Immature natural killer cell (primary cell): Measurements from ENCODE around the gene DEXI. TPM values are rescaled to one million over a fixed set of nuclear protein-coding genes. Genes with fewer than 3 reads are reported as not detected.

Source experiments
- DNase-seq, 3 donors: peaks; one replicate each; pipeline ENCODE4 v3.0.0; 2022; ENCODE audit warnings: mixed read lengths in 1 of 3
- H3K27ac Mint-ChIP-seq, 6 donors: one replicate each; pipeline ENCODE4 v1.8.0; 2020; ENCODE audit warnings: mixed read lengths in 6 of 6, mild to moderate bottlenecking in 5 of 6, inconsistent platforms in 4 of 6, moderate library complexity in 3 of 6
- H3K27me3 Mint-ChIP-seq, 3 donors: one replicate each; pipeline ENCODE4 v1.8.0; 2020 to 2021; ENCODE audit warnings: low read depth in 3 of 3, mild to moderate bottlenecking in 3 of 3, mixed read lengths in 3 of 3, moderate library complexity in 3 of 3, inconsistent platforms in 1 of 3
- H3K36me3 Mint-ChIP-seq, 3 donors: one replicate each; pipeline ENCODE4 v1.8.0; 2020; ENCODE audit warnings: mixed read lengths in 3 of 3, inconsistent platforms in 2 of 3, mild to moderate bottlenecking in 2 of 3
- H3K4me1 Mint-ChIP-seq, 2 donors: one replicate each; pipeline ENCODE4 v1.8.0; 2020; ENCODE audit warnings: inconsistent platforms in 2 of 2, mild to moderate bottlenecking in 2 of 2, mixed read lengths in 2 of 2, moderate library complexity in 1 of 2
- H3K4me3 Mint-ChIP-seq, 5 donors: one replicate each; pipeline ENCODE4 v1.8.0; 2020; ENCODE audit warnings: mild to moderate bottlenecking in 5 of 5, mixed read lengths in 5 of 5, inconsistent platforms in 3 of 5, moderate library complexity in 3 of 5
- H3K9me3 Mint-ChIP-seq, 6 donors: one replicate each; pipeline ENCODE4 v1.8.0; 2020; ENCODE audit warnings: mild to moderate bottlenecking in 6 of 6, mixed read lengths in 6 of 6, inconsistent platforms in 4 of 6, moderate library complexity in 3 of 6
- polyA plus RNA-seq, 3 donors: library from polyadenylated mRNA; unstranded; fragments of 300-500 nt; fragmentation: Illumina TruSeq; gene quantifications; one replicate each; pipeline ENCODE4 v1.2.3, GENCODE V29; 2021

The DEXI gene
- polyA plus RNA-seq, 3 donors from 2014 or later = 35.2 to 49.8 (median 45.9) TPM

DNA sequence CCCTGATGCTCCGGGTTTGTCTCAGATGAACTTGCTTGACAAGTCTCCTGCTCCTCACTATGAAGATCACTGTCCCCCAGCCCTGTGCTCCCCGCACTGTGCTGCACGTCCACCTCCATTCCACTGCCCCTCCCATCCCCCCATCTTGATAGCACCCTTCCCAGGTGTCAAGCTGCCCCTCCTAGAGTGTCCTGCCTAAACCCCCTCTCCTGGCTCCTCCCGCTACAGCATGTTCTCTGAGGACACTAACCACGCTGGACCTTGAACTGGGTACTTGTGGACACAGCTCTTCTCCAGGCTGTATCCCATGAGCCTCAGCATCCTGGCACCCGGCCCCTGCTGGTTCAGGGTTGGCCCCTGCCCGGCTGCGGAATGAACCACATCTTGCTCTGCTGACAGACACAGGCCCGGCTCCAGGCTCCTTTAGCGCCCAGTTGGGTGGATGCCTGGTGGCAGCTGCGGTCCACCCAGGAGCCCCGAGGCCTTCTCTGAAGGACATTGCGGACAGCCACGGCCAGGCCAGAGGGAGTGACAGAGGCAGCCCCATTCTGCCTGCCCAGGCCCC, 18.5 kb downstream of the DEXI start:
- peaks cover 5 to 11% (median 7%) of the 10 kb centered on the region in 3 donors for H3K36me3 Mint-ChIP-seq
- DNase-seq = no peak
- H3K27me3 Mint-ChIP-seq = peaks cover 0 to 4% (median 0%) of the 10 kb centered on the region in 3 donors
- no peaks in the 10 kb centered on the region for H3K9me3 Mint-ChIP-seq
- H3K27ac Mint-ChIP-seq = no peak overlapping the region
- H3K4me3 Mint-ChIP-seq = no peak overlapping the region
- peaks cover 0 to 1% of the 10 kb centered on the region in 2 donors for H3K4me1 Mint-ChIP-seq

DNA sequence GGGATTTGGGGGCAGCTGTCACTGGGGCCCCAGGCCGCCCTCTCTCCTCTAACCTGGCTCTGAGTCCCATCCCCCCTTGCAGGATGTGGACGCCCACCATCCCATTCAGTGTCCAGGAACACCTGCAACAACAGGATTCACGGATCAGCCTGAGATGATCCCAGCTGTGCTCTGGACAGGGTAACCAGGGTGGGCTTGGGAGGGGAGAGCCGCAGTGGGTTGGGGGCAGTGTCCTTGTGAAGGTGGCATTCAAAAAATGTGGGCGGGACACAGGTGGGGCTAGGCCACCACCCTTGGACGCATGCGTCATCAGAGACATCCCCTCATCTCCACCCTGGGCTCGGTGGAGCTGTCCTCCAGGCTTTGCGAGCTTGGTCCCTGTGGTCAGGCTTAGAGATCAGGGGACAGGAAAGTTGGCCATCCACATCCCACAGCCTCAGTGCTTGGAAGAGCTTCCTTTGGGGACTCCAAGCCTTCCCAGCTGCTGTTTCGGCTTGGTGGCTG, 19.1 kb downstream of the DEXI start:
- no peak overlapping the region for H3K4me3 Mint-ChIP-seq
- no peak for DNase-seq
- peaks cover 0 to 4% (median 0%) of the 10 kb centered on the region in 3 donors for H3K27me3 Mint-ChIP-seq

GRCh38 chr16:10922328-10923145, 19.7 kb downstream of the DEXI start:
- Mint-ChIP-seq H3K9me3 (no peaks in the 10 kb centered on the region), H3K36me3 (peaks cover 0 to 7% (median 6%) of the 10 kb centered on the region in 3 donors), H3K4me1 (peaks cover 0 to 5% of the 10 kb centered on the region in 2 donors), H3K4me3 (no peak overlapping the region), H3K27me3 (peaks cover 0 to 4% (median 0%) of the 10 kb centered on the region in 3 donors), H3K27ac (peak overlapping the region in 1 of 6 donors; percentile 23)
- DNase-seq = no peak

More for the DNA sequence above, 19.1 kb downstream of the DEXI start:
- Mint-ChIP-seq H3K36me3 (peaks cover 5 to 11% (median 7%) of the 10 kb centered on the region in 3 donors), H3K27ac (no peak overlapping the region), H3K4me1 (peaks cover 0 to 5% of the 10 kb centered on the region in 2 donors), H3K9me3 (no peaks in the 10 kb centered on the region)

DNA sequence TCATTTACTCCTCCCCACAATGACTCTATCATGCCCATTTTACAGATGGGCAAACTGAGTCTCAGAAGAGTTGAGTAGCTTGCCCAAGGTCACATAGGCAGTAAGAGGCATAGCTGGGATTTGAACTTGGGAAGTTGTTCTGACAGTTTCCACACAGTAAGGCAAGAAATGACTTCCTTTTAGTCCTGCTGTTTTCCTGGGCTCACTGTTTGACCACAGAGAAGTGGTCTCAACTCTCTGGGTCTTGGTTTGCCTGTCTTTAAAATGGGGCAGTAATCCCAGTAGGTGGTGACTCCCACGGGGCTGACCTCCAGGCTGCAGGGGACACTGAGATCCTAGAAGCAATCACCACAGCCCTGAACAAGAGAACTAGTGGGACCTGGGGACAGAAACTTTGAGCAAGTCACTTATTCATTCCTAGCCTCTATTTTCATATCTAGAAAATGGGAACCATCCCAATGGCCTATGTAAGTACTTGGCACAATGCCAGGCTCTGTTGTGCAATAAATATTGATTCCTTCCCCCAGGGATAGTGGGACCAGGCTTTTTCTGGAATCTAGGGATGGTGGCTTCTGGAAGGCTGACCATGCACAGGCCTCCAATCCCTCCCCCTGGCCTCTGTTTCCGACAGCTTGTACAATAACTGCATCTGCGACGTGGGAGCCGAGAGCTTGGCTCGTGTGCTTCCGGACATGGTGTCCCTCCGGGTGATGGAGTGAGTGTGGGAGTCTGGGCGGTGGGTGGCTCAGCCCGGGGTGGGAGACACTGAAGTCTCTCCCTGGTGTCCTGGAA, 20.5 kb downstream of the DEXI start:
- H3K4me1 Mint-ChIP-seq = peaks cover 0 to 5% of the 10 kb centered on the region in 2 donors
- peak overlapping the region in 1 of 6 donors; percentile 23 for H3K27ac Mint-ChIP-seq
- no peak overlapping the region for H3K4me3 Mint-ChIP-seq
- H3K36me3 Mint-ChIP-seq = peaks cover 0 to 6% (median 3%) of the 10 kb centered on the region in 3 donors
- peaks cover 0 to 4% (median 0%) of the 10 kb centered on the region in 3 donors for H3K27me3 Mint-ChIP-seq
- no peak for DNase-seq
- no peaks in the 10 kb centered on the region for H3K9me3 Mint-ChIP-seq

DNA sequence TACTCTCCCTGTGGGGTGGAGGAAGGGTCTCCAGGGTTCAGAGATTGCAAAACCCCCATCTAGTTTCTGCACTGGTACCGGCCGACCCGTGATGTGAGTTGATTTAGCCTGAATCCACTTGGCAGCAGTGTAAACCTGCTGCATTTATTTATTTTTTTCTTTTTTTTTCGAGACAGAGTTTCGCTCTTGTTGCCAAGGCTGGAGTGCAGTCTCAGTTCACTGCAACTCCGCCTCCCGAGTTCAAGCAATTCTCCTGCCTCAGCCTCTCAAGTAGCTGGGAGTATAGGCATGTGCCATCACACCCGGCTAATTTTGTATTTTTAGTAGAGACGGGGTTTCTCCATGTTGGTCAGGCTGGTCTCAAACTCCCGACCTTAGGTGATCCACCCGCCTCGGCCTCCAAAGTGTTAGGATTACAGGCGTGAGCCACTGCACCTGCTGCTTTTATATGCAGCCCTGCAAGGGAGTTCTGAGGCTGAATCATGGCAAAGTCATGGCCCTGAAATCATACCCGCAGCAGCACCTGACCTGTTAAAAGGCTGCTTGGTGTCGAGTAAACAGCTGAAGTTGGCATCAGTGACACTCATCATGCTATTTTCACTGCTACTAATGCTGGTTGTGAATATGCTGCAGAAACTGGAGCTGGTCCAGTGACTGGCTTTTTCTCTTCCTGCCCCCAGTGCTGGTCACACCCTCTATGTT, 21.4 kb downstream of the DEXI start:
- Mint-ChIP-seq H3K4me1 (peaks cover 0 to 5% of the 10 kb centered on the region in 2 donors), H3K9me3 (no peaks in the 10 kb centered on the region), H3K36me3 (peaks cover 0 to 6% (median 3%) of the 10 kb centered on the region in 3 donors), H3K27me3 (peaks cover 0 to 4% (median 0%) of the 10 kb centered on the region in 3 donors), H3K4me3 (no peak overlapping the region), H3K27ac (no peak overlapping the region)
- no peak for DNase-seq

DNA sequence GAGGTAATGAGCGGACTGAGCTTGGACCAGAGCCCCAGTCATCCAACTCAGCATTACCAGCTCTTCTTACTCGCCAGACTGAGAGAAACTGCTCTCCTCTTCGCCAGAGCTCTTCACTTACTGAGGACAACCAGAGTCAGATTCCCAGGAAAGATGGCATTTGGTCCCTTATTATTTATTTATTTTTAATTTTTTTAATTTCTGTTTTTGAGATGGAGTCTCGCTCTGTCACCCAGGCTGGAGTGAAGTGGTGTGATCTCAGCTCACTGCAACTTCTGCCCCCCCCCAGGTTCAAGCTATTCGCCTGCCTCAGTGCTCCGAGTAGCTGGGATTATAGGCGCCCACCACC, 23.3 kb downstream of the DEXI start:
- Mint-ChIP-seq H3K36me3 (no peaks in the 10 kb centered on the region), H3K4me3 (no peak overlapping the region), H3K4me1 (peaks cover 0 to 5% of the 10 kb centered on the region in 2 donors), H3K27ac (no peak overlapping the region), H3K27me3 (peaks cover 0 to 4% (median 2%) of the 10 kb centered on the region in 3 donors), H3K9me3 (no peaks in the 10 kb centered on the region)
- no peak for DNase-seq

GRCh38 chr16:10918294-10919002, 23.8 kb downstream of the DEXI start:
- peaks cover 0 to 4% (median 2%) of the 10 kb centered on the region in 3 donors for H3K27me3 Mint-ChIP-seq
- no peaks in the 10 kb centered on the region for H3K36me3 Mint-ChIP-seq
- DNase-seq = peak; percentile 67 to 77 (median 69)
- no peaks in the 10 kb centered on the region for H3K9me3 Mint-ChIP-seq
- peaks cover 0 to 5% of the 10 kb centered on the region in 2 donors for H3K4me1 Mint-ChIP-seq
- no peak overlapping the region for H3K27ac Mint-ChIP-seq
- no peak overlapping the region for H3K4me3 Mint-ChIP-seq

- Mint-ChIP-seq H3K27ac (no peak overlapping the region), H3K4me3 (no peak overlapping the region)
These were observed 25.7 kb downstream of the DEXI start for GRCh38 chr16:10916534-10916933.

GRCh38 chr16:10911267-10911666, 31.0 kb downstream of the DEXI start:
- no peak for DNase-seq
- H3K27me3 Mint-ChIP-seq = peaks cover 0 to 2% (median 2%) of the 10 kb centered on the region in 3 donors
- H3K27ac Mint-ChIP-seq = no peak overlapping the region
- H3K4me3 Mint-ChIP-seq = no peak overlapping the region
- peaks cover 0 to 5% (median 5%) of the 10 kb centered on the region in 3 donors for H3K36me3 Mint-ChIP-seq
- no peaks in the 10 kb centered on the region for H3K9me3 Mint-ChIP-seq
- no peaks in the 10 kb centered on the region for H3K4me1 Mint-ChIP-seq

More at GRCh38 chr16:10916534-10916933, 25.7 kb downstream of the DEXI start:
- no peak for DNase-seq
- peaks cover 0 to 5% of the 10 kb centered on the region in 2 donors for H3K4me1 Mint-ChIP-seq
- H3K27me3 Mint-ChIP-seq = peaks cover 0 to 6% (median 2%) of the 10 kb centered on the region in 3 donors
- no peaks in the 10 kb centered on the region for H3K9me3 Mint-ChIP-seq
- no peaks in the 10 kb centered on the region for H3K36me3 Mint-ChIP-seq

- Mint-ChIP-seq H3K27ac (no peak overlapping the region), H3K9me3 (peaks cover 0 to under 1% (median 0%) of the 10 kb centered on the region in 6 donors), H3K27me3 (no peaks in the 10 kb centered on the region), H3K36me3 (peaks cover 14 to 24% (median 23%) of the 10 kb centered on the region in 3 donors), H3K4me1 (no peaks in the 10 kb centered on the region), H3K4me3 (no peak overlapping the region)
- DNase-seq = no peak
These were observed 34.6 kb downstream of the DEXI start for GRCh38 chr16:10907757-10908045.

- DNase-seq = no peak
- Mint-ChIP-seq H3K36me3 (peaks cover 16 to 30% (median 26%) of the 10 kb centered on the region in 3 donors), H3K27ac (no peak overlapping the region)
These were observed 35.1 kb downstream of the DEXI start for GRCh38 chr16:10906914-10907756.

DNA sequence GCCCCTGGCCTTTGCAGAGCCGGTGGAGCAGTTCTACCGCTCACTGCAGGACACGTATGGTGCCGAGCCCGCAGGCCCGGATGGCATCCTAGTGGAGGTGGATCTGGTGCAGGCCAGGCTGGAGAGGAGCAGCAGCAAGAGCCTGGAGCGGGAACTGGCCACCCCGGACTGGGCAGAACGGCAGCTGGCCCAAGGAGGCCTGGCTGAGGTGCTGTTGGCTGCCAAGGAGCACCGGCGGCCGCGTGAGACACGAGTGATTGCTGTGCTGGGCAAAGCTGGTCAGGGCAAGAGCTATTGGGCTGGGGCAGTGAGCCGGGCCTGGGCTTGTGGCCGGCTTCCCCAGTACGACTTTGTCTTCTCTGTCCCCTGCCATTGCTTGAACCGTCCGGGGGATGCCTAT, 35.8 kb downstream of the DEXI start:
- H3K27ac Mint-ChIP-seq = no peak overlapping the region

More at GRCh38 chr16:10906914-10907756, 35.1 kb downstream of the DEXI start:
- no peaks in the 10 kb centered on the region for H3K27me3 Mint-ChIP-seq
- H3K4me1 Mint-ChIP-seq = no peaks in the 10 kb centered on the region
- no peak overlapping the region for H3K4me3 Mint-ChIP-seq
- peaks cover 0 to 2% (median 0%) of the 10 kb centered on the region in 6 donors for H3K9me3 Mint-ChIP-seq

More for the DNA sequence above, 35.8 kb downstream of the DEXI start:
- Mint-ChIP-seq H3K4me3 (no peak overlapping the region), H3K9me3 (peaks cover 0 to 2% (median 0%) of the 10 kb centered on the region in 6 donors), H3K36me3 (peaks cover 16 to 30% (median 26%) of the 10 kb centered on the region in 3 donors), H3K4me1 (no peaks in the 10 kb centered on the region), H3K27me3 (no peaks in the 10 kb centered on the region)
- no peak for DNase-seq
